HepG2 (cell line): Measurements from ENCODE around the gene LINGO3. TPM values are rescaled to one million over a fixed set of nuclear protein-coding genes. Genes with fewer than 3 reads are reported as not detected.

Source experiments
- ATAC-seq: fragments of 200-7000 bp; cut with Tn5 transposase; 3 replicates; pipeline ENCODE4 v1.9.1; 2020; ENCODE audit warnings: mild to moderate bottlenecking, moderate library complexity
- BruUV-seq: library from RNA; stranded (reverse); fragments of 400-500 nt; replicated peaks from 2 replicates; lab custom pipeline; 2021; lab: Mats Ljungman, UMichigan
- CTCF ChIA-PET: fragments of 300-600 bp; formaldehyde crosslinking; extraction: SDS; loops from one replicate; lab custom pipeline; 2021; ENCODE audit warnings: low total read pairs, inconsistent platforms, low intra/inter-chr PET ratio; lab: Yijun Ruan, JAX
- POLR2A ChIA-PET: fragments of 350-600 bp; sonication (Branson Sonifier 250); formaldehyde crosslinking; loops from one replicate; lab custom pipeline; 2020; ENCODE audit warnings: antibody characterized with exemption, inconsistent platforms; lab: Yijun Ruan, JAX
- DNase-seq: peaks from one replicate; pipeline ENCODE4 v3.0.0-alpha.2; 2015; ENCODE audit warnings: low spot score
- FAIRE-seq: peaks from 3 replicates; lab custom pipeline; 2011; peaks lifted over from hg19 to GRCh38; lab: Jason Lieb, UNC
- H2AFZ ChIP-seq: one replicate; pipeline ENCODE4 v1.6.1; 2011; ENCODE audit warnings: low read length, inconsistent platforms
- H3K27ac ChIP-seq: fragments of 300-600 bp; 3 replicates; pipeline ENCODE4 v1.8.0; 2011; ENCODE audit warnings: mixed run types, mild to moderate bottlenecking, mixed read lengths, low read length, inconsistent platforms; ENCODE audit not compliant: insufficient read depth; ENCODE audit errors: extremely low read length
- H3K27me3 ChIP-seq, 2 experiments: fragments of 200-600 bp in 1 of 2; 2 replicates in 1 of 2; 3 replicates in 1 of 2; pipeline versions ENCODE4 v1.6.0 to v1.8.0; 2011; ENCODE audit warnings: low read length in 2 of 2, mild to moderate bottlenecking in 2 of 2, moderate library complexity in 2 of 2, inconsistent platforms in 1 of 2; ENCODE audit not compliant: insufficient read depth in 2 of 2, control insufficient read depth in 1 of 2
- H3K36me3 ChIP-seq, 2 experiments: fragments of 200-600 bp in 1 of 2; replicated peaks in 1 of 2; 2 replicates in 1 of 2; 3 replicates in 1 of 2; pipeline versions ENCODE4 v1.5.1 to v1.8.0; 2011; ENCODE audit warnings: low read length in 2 of 2, inconsistent platforms in 1 of 2; ENCODE audit not compliant: insufficient read depth in 2 of 2, control insufficient read depth in 1 of 2
- H3K4me1 ChIP-seq: 2 replicates; pipeline ENCODE4 v1.5.1; 2012; ENCODE audit warnings: low read length, inconsistent platforms; ENCODE audit not compliant: insufficient read depth
- H3K4me2 ChIP-seq: 2 replicates; pipeline ENCODE4 v1.6.0; 2011; ENCODE audit warnings: low read depth, low read length, inconsistent platforms
- H3K4me3 ChIP-seq, 3 experiments: fragments of 200-600 bp in 1 of 3; sonication (generic), shearing (Covaris generic) in 1 of 3; replicated peaks in 1 of 3; 2 replicates each; pipeline ENCODE4 v1.5.1; 2011 to 2016; ENCODE audit warnings: low read length in 3 of 3, inconsistent platforms in 2 of 3, low read depth in 2 of 3, mild to moderate bottlenecking in 2 of 3, control low read depth in 1 of 3, mixed read lengths in 1 of 3; ENCODE audit not compliant: insufficient read depth in 1 of 3
- H3K79me2 ChIP-seq: one replicate; pipeline ENCODE4 v1.6.1; 2011; ENCODE audit warnings: low read length, inconsistent platforms; ENCODE audit not compliant: insufficient read depth
- H3K9ac ChIP-seq: 2 replicates; pipeline ENCODE4 v1.6.0; 2011; ENCODE audit warnings: mild to moderate bottlenecking, low read depth, low read length, inconsistent platforms; ENCODE audit not compliant: insufficient read depth
- H3K9me3 ChIP-seq: 2 replicates; pipeline ENCODE4 v1.5.1; 2012; ENCODE audit warnings: mild to moderate bottlenecking, low read length
- H4K20me1 ChIP-seq: 2 replicates; pipeline ENCODE4 v1.6.0; 2011; ENCODE audit warnings: inconsistent platforms, mild to moderate bottlenecking, low read length, moderate library complexity; ENCODE audit not compliant: insufficient read depth
- AGO2 ChIP-seq: fragments of 200-400 bp; formaldehyde crosslinking; optimal IDR thresholded peaks from 2 replicates; pipeline ENCODE3; 2017; ENCODE audit warnings: mild to moderate bottlenecking, low read depth, low read length, moderate library complexity
- AKAP8 ChIP-seq: sonication (generic); formaldehyde crosslinking; IDR thresholded peaks from 2 replicates; pipeline ENCODE4 v1.5.1; 2020; ENCODE audit warnings: mild to moderate bottlenecking, missing genetic modification reagents
- JUN ChIP-seq: sonication (generic); formaldehyde crosslinking; IDR thresholded peaks from 2 replicates; pipeline ENCODE4 v1.4.0; 2020; ENCODE audit warnings: mild to moderate bottlenecking, missing genetic modification reagents
- KAT7 ChIP-seq: IDR thresholded peaks from 2 replicates; pipeline ENCODE4 v1.6.1; 2018; ENCODE audit warnings: borderline replicate concordance, missing compliant biosample characterization
- MAFG ChIP-seq: sonication (generic); formaldehyde crosslinking; IDR thresholded peaks from 2 replicates; pipeline ENCODE4 v1.5.1; 2020; ENCODE audit warnings: mild to moderate bottlenecking, missing genetic modification reagents
- NR2C2 ChIP-seq: sonication (generic); formaldehyde crosslinking; IDR thresholded peaks from 2 replicates; pipeline ENCODE4 v1.4.0; 2020; ENCODE audit warnings: missing genetic modification reagents, mild to moderate bottlenecking, moderate library complexity, borderline replicate concordance
- POLR2A ChIP-seq, 2 experiments: IDR thresholded peaks; 2 replicates each; pipeline ENCODE4 v1.6.1; 2011; ENCODE audit warnings: low read depth in 2 of 2, low read length in 2 of 2, mild to moderate bottlenecking in 1 of 2, moderate library complexity in 1 of 2; ENCODE audit not compliant: insufficient read depth in 1 of 2
- POLR2G ChIP-seq: fragments of 200-400 bp; formaldehyde crosslinking; IDR thresholded peaks from 2 replicates; pipeline ENCODE4 v1.6.1; 2018; ENCODE audit warnings: mild to moderate bottlenecking, low read depth, low read length, moderate library complexity
- PRPF4 ChIP-seq: fragments of 200-400 bp; formaldehyde crosslinking; IDR thresholded peaks from 2 replicates; pipeline ENCODE4 v1.6.1; 2016; ENCODE audit warnings: low read length, low read depth; ENCODE audit not compliant: poor library complexity, severe bottlenecking
- RBFOX2 ChIP-seq: fragments of 200-400 bp; formaldehyde crosslinking; IDR thresholded peaks from 2 replicates; pipeline ENCODE4 v1.6.1; 2017; ENCODE audit warnings: low read depth, mild to moderate bottlenecking, low read length
- SRY ChIP-seq: sonication (generic); formaldehyde crosslinking; IDR thresholded peaks from 2 replicates; pipeline ENCODE4 v1.8.0; 2022; ENCODE audit warnings: mild to moderate bottlenecking, missing genetic modification reagents
- TARDBP ChIP-seq: sonication (generic); formaldehyde crosslinking; IDR thresholded peaks from 2 replicates; pipeline ENCODE4 v1.8.0; 2022; ENCODE audit warnings: mild to moderate bottlenecking, missing genetic modification reagents
- ZBTB38 ChIP-seq: sonication (generic); formaldehyde crosslinking; IDR thresholded peaks from 2 replicates; pipeline ENCODE4 v1.5.1; 2020; ENCODE audit warnings: mild to moderate bottlenecking, missing genetic modification reagents
- ZC3H13 ChIP-seq: sonication (generic); formaldehyde crosslinking; IDR thresholded peaks from 2 replicates; pipeline ENCODE4 v1.8.1; 2023; ENCODE audit warnings: mild to moderate bottlenecking, missing genetic modification reagents, moderate library complexity
- ZFP36 ChIP-seq: fragments of 150-350 bp; IDR thresholded peaks from 2 replicates; pipeline ENCODE4 v1.6.1; 2018; ENCODE audit warnings: borderline replicate concordance, low read length, low read depth; ENCODE audit not compliant: partially characterized antibody
- ZFYVE20 ChIP-seq: sonication (generic); formaldehyde crosslinking; IDR thresholded peaks from 2 replicates; pipeline ENCODE4 v1.8.0; 2023; ENCODE audit warnings: low read depth, mild to moderate bottlenecking, moderate library complexity, missing genetic modification reagents, borderline replicate concordance
- ZNF263 ChIP-seq: sonication (generic); formaldehyde crosslinking; IDR thresholded peaks from 2 replicates; pipeline ENCODE4 v1.4.0; 2020; ENCODE audit warnings: missing genetic modification reagents
- WGBS: methylation state at CpG from one replicate; pipeline ENCODE4 v1.1.6; 2017; ENCODE audit warnings: low lambda C conversion rate; 5-methylcytosine and 5-hydroxymethylcytosine counted together
- in situ Hi-C: cut with HindIII; loops from 2 replicates; pipeline ENCODE4 v1.10.0; 2017; ENCODE audit warnings: low pct_unique_long_range_greater_than_20kb; ENCODE audit not compliant: extremely low pct_ligation_motif_present
- intact Hi-C: fragments of 100-400 bp; cut with micrococcal nuclease; formaldehyde crosslinking; loops from one replicate; pipeline ENCODE4 v1.10.0; 2022; ENCODE audit not compliant: unreplicated experiment
- polyA plus RNA-seq, 8 experiments: library from polyadenylated mRNA; depleted of rRNA in 3 of 8; stranded (reverse) in 7 of 8; unstranded in 1 of 8; fragments of >200 nt; fragmentation: Illumina TruSeq in 4 of 8; extraction: Trizol in 4 of 8; gene quantifications; 2 replicates each; pipeline versions ENCODE4 v1.2.1 to v1.2.3, GENCODE V29; 2011 to 2016; ENCODE audit warnings: low read depth in 4 of 8, missing spikeins in 1 of 8, mixed read lengths in 1 of 8; ENCODE audit not compliant: insufficient read depth in 1 of 8
- total RNA-seq, 5 experiments: library from RNA; depleted of rRNA; stranded (reverse); fragments of >200 nt; fragmentation: Illumina TruSeq; extraction: Trizol; gene quantifications; 2 replicates each; pipeline ENCODE4 v1.2.3, GENCODE V29; 2016; ENCODE audit warnings: low read depth in 1 of 5
- TF ChIP-seq, protein P1 (sequence below): sonication (generic); formaldehyde crosslinking; IDR thresholded peaks from 2 replicates; pipeline ENCODE4 v1.4.0; 2020; ENCODE audit warnings: missing genetic modification reagents
- TF ChIP-seq, protein P2 (sequence below): sonication (generic); formaldehyde crosslinking; IDR thresholded peaks from 2 replicates; pipeline ENCODE4 v1.4.0; 2020; ENCODE audit warnings: missing genetic modification reagents

Gene LINGO3
- total and polyA plus RNA-seq, 2 of the 13 experiments (the other 11 are each of a cell fraction or from before 2014, with no cell fraction given): not detected

DNA sequence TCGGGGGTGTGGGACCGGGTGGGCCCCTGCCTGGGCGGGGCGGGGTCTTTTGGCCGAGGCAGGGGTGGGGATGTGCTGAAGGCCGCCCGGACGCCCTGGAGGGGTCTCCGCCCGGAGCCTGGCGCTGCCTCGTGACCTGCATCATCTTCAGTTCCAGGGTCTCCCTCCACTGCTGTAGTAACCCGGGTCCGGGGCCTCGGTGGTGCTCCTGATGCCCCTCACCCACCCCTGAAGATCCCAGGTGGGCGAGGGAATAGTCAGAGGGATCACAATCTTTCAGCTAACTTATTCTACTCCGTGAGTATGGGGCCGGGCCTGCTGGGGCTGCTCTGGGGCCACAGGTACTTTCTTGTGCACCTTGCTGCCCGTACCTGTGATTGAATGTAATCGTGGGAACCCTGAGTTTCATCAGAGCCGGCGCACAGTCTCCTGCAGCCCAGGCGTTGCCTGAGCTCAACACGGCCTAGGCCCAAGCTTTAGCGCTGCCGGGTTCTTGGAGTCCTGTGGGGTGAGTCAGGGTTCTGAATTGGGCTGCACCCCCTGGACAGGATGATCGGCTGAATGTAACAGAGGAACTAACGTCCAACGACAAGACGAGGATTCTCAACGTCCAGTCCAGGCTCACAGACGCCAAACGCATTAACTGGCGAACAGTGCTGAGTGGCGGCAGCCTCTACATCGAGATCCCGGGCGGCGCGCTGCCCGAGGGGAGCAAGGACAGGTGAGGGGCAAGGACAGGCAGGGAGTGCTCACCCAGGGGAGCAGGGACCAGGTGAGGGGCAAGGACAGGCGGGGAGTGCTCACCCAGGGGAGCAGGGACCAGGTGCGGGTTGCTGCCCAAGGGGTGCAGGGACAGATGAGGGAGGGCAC, 36.5 kb downstream of the LINGO3 start:
- TF ChIP-seq NR2C2 (CRISPR knock-in tag) (no peak), KAT7 (CRISPR knock-in tag) (no peak), ZNF263 (CRISPR knock-in tag) (peak; percentile 78), POLR2G (0 out of 2 replicates have a peak, but pooled peaks have one; percentile 31), RBFOX2 (peak; percentile 51; the same call in 1 of the 2 replicates), POLR2A (IDR thresholded peaks at IDR 0.05; ENCODE audit: insufficient read depth in 1 of 2, low read depth in 2 of 2, low read length in 2 of 2) (peak in 1 of 2 experiments; percentile 27; a peak in 1 of 4 replicates), AGO2 (peak; percentile 12), MAFG (CRISPR knock-in tag) (no peak), PRPF4 (peak; percentile 78), AKAP8 (peak; percentile 45; the same call in 1 of the 2 replicates), ZBTB38 (CRISPR knock-in tag) (peak; percentile 82), ZFP36 (no peak), ZFYVE20 (CRISPR knock-in tag) (no peak), TARDBP (CRISPR knock-in tag) (no peak), SRY (CRISPR knock-in tag) (0 out of 2 replicates have a peak, but pooled peaks have one; percentile 20), ZC3H13 (CRISPR knock-in tag) (0 out of 2 replicates have a peak, but pooled peaks have one; percentile 51), JUN (no peak)
- TF ChIP-seq, protein P1, sequence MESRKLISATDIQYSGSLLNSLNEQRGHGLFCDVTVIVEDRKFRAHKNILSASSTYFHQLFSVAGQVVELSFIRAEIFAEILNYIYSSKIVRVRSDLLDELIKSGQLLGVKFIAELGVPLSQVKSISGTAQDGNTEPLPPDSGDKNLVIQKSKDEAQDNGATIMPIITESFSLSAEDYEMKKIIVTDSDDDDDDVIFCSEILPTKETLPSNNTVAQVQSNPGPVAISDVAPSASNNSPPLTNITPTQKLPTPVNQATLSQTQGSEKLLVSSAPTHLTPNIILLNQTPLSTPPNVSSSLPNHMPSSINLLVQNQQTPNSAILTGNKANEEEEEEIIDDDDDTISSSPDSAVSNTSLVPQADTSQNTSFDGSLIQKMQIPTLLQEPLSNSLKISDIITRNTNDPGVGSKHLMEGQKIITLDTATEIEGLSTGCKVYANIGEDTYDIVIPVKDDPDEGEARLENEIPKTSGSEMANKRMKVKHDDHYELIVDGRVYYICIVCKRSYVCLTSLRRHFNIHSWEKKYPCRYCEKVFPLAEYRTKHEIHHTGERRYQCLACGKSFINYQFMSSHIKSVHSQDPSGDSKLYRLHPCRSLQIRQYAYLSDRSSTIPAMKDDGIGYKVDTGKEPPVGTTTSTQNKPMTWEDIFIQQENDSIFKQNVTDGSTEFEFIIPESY (CRISPR knock-in tag): peak; percentile 81; the same call in 1 of the 2 replicates
- TF ChIP-seq, protein P2, sequence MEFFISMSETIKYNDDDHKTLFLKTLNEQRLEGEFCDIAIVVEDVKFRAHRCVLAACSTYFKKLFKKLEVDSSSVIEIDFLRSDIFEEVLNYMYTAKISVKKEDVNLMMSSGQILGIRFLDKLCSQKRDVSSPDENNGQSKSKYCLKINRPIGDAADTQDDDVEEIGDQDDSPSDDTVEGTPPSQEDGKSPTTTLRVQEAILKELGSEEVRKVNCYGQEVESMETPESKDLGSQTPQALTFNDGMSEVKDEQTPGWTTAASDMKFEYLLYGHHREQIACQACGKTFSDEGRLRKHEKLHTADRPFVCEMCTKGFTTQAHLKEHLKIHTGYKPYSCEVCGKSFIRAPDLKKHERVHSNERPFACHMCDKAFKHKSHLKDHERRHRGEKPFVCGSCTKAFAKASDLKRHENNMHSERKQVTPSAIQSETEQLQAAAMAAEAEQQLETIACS (CRISPR knock-in tag): 0 out of 2 replicates have a peak, but pooled peaks have one; percentile 3
- Histone ChIP-seq H4K20me1 (peaks cover 57% of the 10 kb centered on the region), H3K27me3 (no peaks in the 10 kb centered on the region; a peak in 1 of 5 replicates), H3K4me2 (peak overlapping the region; percentile 85), H3K9me3 (no peaks in the 10 kb centered on the region), H3K9ac (peak overlapping the region; percentile 96), H3K79me2 (peaks cover 39% of the 10 kb centered on the region), H3K27ac (peak overlapping the region; percentile 60), H2AFZ (no peak overlapping the region), H3K4me1 (peaks cover 48% of the 10 kb centered on the region), H3K4me3 (peak overlapping the region; percentile 93 to 96 (median 94)), H3K36me3 (peaks cover 4 to 17% of the 10 kb centered on the region in 2 experiments; a peak in 4 of 5 replicates)
- TSS peak; percentile 32 for BruUV-seq
- WGBS: 93% methylated on average over 2 of the region's 43 CpGs
- ATAC-seq (no peak), DNase-seq (no peak), FAIRE-seq (no peak)
- intact Hi-C loops (loop anchor here (5.0 kb wide), 1 partner anchor 34 kb away; the partner anchor contains the start of genes PLEKHJ1 and SF3A2), in situ Hi-C loops (no loop called here)
- CTCF ChIA-PET: interaction anchor here (1.2 kb wide), 1 partner anchor 35 kb away, joined by 4 read pairs; the partner anchor contains the start of genes PLEKHJ1 and SF3A2
- POLR2A ChIA-PET: interaction anchor here (0.6 to 2.9 kb wide), 8 partner anchors 12 to 353 kb away, joined by 3 to 11 read pairs (median 4); partner anchors contain the start of gene PLEKHJ1
